ENCODE results near the gene MDK. TPM values are rescaled to one million over a fixed set of nuclear protein-coding genes. Genes with fewer than 3 reads are reported as not detected.

The MDK gene
- total and polyA plus RNA-seq, 2 of the 4 experiments (the other 2 are of a cell fraction): 25.8 to 377 TPM

- Histone ChIP-seq H2AK9ac (replicated peaks; ENCODE audit: low read depth, low read length, poor library complexity) (no peak overlapping the region), H3K9ac (ENCODE audit: low read depth, low read length) (no peak overlapping the region), H2BK20ac (ENCODE audit: low read depth, low read length) (no peak overlapping the region), H3K9me3 (ENCODE audit: control insufficient read depth, insufficient read depth, low read length) (no peaks in the 10 kb centered on the region), H2BK5ac (ENCODE audit: low read depth, low read length, poor library complexity, severe bottlenecking) (no peak overlapping the region), H3K4me3 (ENCODE audit: insufficient read depth, low read depth, low read length) (no peak overlapping the region), H3K27ac (ENCODE audit: insufficient read depth, low read length) (no peak overlapping the region), H3K23ac (ENCODE audit: low read depth, low read length) (no peak overlapping the region), H2AFZ (replicated peaks; ENCODE audit: low read length, poor library complexity) (no peak overlapping the region), H3K56ac (ENCODE audit: extremely low read depth, insufficient read depth, low read length) (no peak overlapping the region), H3K18ac (ENCODE audit: low read depth, low read length) (no peak overlapping the region), H2BK120ac (ENCODE audit: low read depth, low read length) (no peak overlapping the region), H3K36me3 (ENCODE audit: control insufficient read depth, insufficient read depth, low read length) (no peaks in the 10 kb centered on the region; the same call in 1 of the 2 replicates), H4K5ac (ENCODE audit: low read depth, low read length) (no peak overlapping the region), H2BK15ac (ENCODE audit: low read depth, low read length) (no peak overlapping the region), H3K14ac (replicated peaks; ENCODE audit: low read depth, low read length) (no peak overlapping the region), H4K20me1 (ENCODE audit: insufficient read depth, low read length) (no peaks in the 10 kb centered on the region), H2AK5ac (ENCODE audit: low read depth, low read length) (no peak overlapping the region), H3K4me2 (ENCODE audit: low read depth, low read length) (no peak overlapping the region), H3K79me1 (ENCODE audit: low read depth in 1 of 2, low read length in 2 of 2) (peaks cover 0 to 11% of the 10 kb centered on the region in 2 experiments; a peak in 2 of 4 replicates), H3K4me1 (ENCODE audit: control insufficient read depth, insufficient read depth, low read length) (peaks cover 11% of the 10 kb centered on the region), H4K8ac (ENCODE audit: low read depth in 2 of 2, low read length in 2 of 2) (no peak overlapping the region), H4K91ac (ENCODE audit: insufficient read depth, low read depth, low read length) (no peak overlapping the region), H3K4ac (ENCODE audit: low read depth, low read length) (no peak overlapping the region), H3K9me1 (ENCODE audit: insufficient read depth, low read length) (0 out of 2 replicates have a peak, but pooled peaks cover 5% of the 10 kb centered on the region), H3K27me3 (ENCODE audit: control insufficient read depth, insufficient read depth, low read length) (peaks cover 8% of the 10 kb centered on the region; the same call in 1 of the 2 replicates)
- intact Hi-C loops (cut with micrococcal nuclease) (loop anchor here (10.0 kb wide), 1 partner anchor 301 kb away; no protein-coding TSS in a partner anchor), in situ Hi-C loops (cut with MboI; ENCODE audit: low sequenced_read_pairs) (no loop called here), dilution Hi-C loops (cut with HindIII; ENCODE audit: low sequenced_read_pairs, unreplicated experiment) (no loop called here)
- POLR2A ChIA-PET (ENCODE audit: unreplicated experiment): no interaction called here
- ATAC-seq (ENCODE audit: low read depth) (no peak), DNase-seq (no peak)
- CTCF ChIA-PET: interaction anchor here (0.5 to 1.5 kb wide), 4 partner anchors 8 to 740 kb away, joined by 3 to 4 read pairs (median 4); partner anchors contain the start of gene CHRM4
- BruUV-seq (replicated peaks): no TSS peak
- WGBS, 2 experiments (ENCODE audit: extremely low coverage in 2 of 2, insufficient read length in 1 of 2): no CpG with 5 or more reads among the region's 7 CpGs
- TF ChIP-seq CEBPB (IDR thresholded peaks at IDR 0.05; ENCODE audit: low read depth, low read length): no peak
- no peak for TF ChIP-seq MAZ (IDR thresholded peaks at IDR 0.05; ENCODE audit: borderline replicate concordance, low read depth, low read length)
- no peak for TF ChIP-seq USF2 (IDR thresholded peaks at IDR 0.05; ENCODE audit: low read depth, low read length)
- no peak for TF ChIP-seq CHD1 (IDR thresholded peaks at IDR 0.05; ENCODE audit: low read depth, low read length)
- TF ChIP-seq BHLHE40 (IDR thresholded peaks at IDR 0.05; ENCODE audit: low read depth, low read length): no peak
- TF ChIP-seq CTCF (conservative IDR thresholded peaks at IDR 0.05; ENCODE audit: low read depth, low read length): no peak
- TF ChIP-seq ELK1 (IDR thresholded peaks at IDR 0.05; ENCODE audit: borderline replicate concordance, low read depth, low read length): no peak
- TF ChIP-seq SMC3 (IDR thresholded peaks at IDR 0.05; ENCODE audit: low read depth, low read length): no peak
- no peak for TF ChIP-seq MAFK (IDR thresholded peaks at IDR 0.05; ENCODE audit: low read depth, low read length)
- no peak for TF ChIP-seq NFE2L2 (IDR thresholded peaks at IDR 0.05; ENCODE audit: low read depth, low read length)
- TF ChIP-seq RFX5 (IDR thresholded peaks at IDR 0.05; ENCODE audit: low read depth, low read length): no peak
- no peak for TF ChIP-seq FOS (IDR thresholded peaks at IDR 0.05; ENCODE audit: low read depth, low read length)
- no peak for TF ChIP-seq RAD21 (IDR thresholded peaks at IDR 0.05; ENCODE audit: low read length)
- no peak for TF ChIP-seq MXI1 (IDR thresholded peaks at IDR 0.05; ENCODE audit: borderline replicate concordance, low read depth, low read length)
Observed at GRCh38 chr11:46383404-46383758, 1.9 kb downstream of the MDK start.

Data from IMR-90 (cell line).